ENCODE data around the gene HOXA1. TPM values are rescaled to one million over a fixed set of nuclear protein-coding genes. Genes with fewer than 3 reads are reported as not detected.

Gene HOXA1
- total RNA-seq, 1 donor from 2014 or later, result 0.77 TPM

DNA sequence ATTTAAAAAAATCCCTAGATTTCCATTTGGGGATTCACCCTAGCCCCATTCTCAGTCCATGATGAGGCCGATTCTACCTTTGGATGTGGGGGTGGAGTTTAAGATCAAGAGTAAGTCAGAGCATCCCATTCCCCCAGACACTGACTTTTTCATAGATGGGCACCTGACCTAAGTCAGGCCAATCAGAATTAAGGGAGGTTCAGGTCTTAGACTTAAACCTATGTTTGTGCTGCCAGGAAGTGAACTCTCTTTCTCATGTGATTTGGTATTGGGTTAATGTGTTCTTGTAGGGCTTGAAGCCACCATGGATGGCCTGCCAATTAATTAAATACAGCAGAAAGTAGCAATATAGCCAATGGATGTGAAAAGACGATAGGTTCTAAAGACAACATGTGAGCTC lies 30.1 kb downstream of the HOXA1 start:
- no peak for ATAC-seq
- TF ChIP-seq, protein P1, sequence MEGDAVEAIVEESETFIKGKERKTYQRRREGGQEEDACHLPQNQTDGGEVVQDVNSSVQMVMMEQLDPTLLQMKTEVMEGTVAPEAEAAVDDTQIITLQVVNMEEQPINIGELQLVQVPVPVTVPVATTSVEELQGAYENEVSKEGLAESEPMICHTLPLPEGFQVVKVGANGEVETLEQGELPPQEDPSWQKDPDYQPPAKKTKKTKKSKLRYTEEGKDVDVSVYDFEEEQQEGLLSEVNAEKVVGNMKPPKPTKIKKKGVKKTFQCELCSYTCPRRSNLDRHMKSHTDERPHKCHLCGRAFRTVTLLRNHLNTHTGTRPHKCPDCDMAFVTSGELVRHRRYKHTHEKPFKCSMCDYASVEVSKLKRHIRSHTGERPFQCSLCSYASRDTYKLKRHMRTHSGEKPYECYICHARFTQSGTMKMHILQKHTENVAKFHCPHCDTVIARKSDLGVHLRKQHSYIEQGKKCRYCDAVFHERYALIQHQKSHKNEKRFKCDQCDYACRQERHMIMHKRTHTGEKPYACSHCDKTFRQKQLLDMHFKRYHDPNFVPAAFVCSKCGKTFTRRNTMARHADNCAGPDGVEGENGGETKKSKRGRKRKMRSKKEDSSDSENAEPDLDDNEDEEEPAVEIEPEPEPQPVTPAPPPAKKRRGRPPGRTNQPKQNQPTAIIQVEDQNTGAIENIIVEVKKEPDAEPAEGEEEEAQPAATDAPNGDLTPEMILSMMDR (IDR thresholded peaks at IDR 0.05), result no peak

DNA sequence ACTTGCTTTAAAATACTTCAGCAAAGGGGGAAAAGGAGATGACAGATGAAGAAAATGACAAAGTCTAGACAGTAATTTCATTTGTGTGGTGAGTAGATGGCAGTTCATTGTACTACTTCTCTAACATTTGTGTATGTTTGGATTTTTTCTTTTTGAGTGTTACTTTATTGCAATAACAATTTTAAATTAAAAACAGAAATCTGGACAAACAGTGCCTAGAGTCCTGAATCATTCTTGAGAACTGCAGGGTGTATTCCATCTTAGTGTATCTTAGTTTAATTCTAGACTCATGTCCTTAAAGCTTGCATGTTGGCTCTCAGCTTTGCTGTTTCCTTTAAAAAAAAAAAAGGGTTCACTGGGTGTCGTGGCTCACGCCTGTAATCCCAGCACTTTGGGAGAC lies 31.1 kb downstream of the HOXA1 start:
- ATAC-seq, result no peak
- no peak overlapping the region for H3K27ac ChIP-seq
- DNase-seq, result no peak
- H3K4me1 ChIP-seq, result no peaks in the 10 kb centered on the region
- TF ChIP-seq, protein P1 (IDR thresholded peaks at IDR 0.05), result no peak
- intact Hi-C loops (cut with DNase I), result no loop called here
- no peak overlapping the region for H3K4me3 ChIP-seq
- no peaks in the 10 kb centered on the region for H3K9me3 ChIP-seq
- H3K36me3 ChIP-seq, result no peaks in the 10 kb centered on the region
- no peaks in the 10 kb centered on the region for H3K27me3 ChIP-seq (ENCODE audit: low read depth)

More for the DNA sequence above, 30.1 kb downstream of the HOXA1 start:
- Histone ChIP-seq H3K36me3 (no peaks in the 10 kb centered on the region), H3K4me3 (no peak overlapping the region), H3K27ac (no peak overlapping the region), H3K27me3 (ENCODE audit: low read depth) (no peaks in the 10 kb centered on the region), H3K4me1 (no peaks in the 10 kb centered on the region), H3K9me3 (no peaks in the 10 kb centered on the region)
- intact Hi-C loops (cut with DNase I), result no loop called here
- DNase-seq, result no peak

DNA sequence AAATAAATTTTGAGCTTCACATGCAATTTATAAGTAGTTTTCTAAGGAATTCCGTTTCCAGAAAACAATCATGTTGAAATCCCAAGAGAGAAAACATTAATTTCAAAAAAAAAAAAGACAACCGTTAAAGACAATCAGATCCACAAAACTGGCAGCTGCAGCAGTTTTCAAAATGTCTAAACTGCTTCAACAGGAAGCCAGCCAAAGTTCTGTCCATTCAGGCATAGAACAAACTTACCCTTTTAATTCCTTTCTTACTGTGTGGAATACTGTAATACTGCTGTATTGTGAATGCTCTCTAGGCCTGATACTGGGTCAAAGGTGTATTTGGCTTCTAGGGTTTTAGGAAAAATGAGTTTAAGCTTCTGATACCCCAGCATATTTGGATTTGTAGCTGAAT lies 31.6 kb downstream of the HOXA1 start:
- ATAC-seq, result no peak
- Histone ChIP-seq H3K27ac (no peak overlapping the region), H3K4me3 (no peak overlapping the region), H3K9me3 (no peaks in the 10 kb centered on the region), H3K36me3 (no peaks in the 10 kb centered on the region), H3K4me1 (no peaks in the 10 kb centered on the region), H3K27me3 (ENCODE audit: low read depth) (no peaks in the 10 kb centered on the region)
- DNase-seq, result no peak
- TF ChIP-seq, protein P1 (IDR thresholded peaks at IDR 0.05), result no peak
- intact Hi-C loops (cut with DNase I), result no loop called here

DNA sequence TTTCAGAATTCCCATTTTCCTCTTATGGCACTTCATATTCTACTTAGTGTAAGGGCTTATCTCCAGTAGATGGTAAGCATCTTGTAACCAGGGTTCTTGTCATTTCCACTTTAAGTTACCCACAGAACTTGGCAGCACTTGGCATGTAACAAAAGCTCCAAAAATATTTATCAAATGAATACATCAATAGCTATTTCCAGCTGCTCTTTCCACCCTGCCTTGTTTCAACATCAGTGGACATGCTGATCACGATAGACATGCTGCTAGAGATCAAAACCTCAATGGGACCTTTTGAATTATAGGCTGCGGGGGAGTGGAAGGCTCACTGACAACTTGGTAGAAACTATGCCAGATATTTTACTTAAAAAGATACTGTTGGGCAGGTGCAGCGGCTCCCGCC lies 32.9 kb downstream of the HOXA1 start:
- Histone ChIP-seq H3K4me1 (no peaks in the 10 kb centered on the region), H3K4me3 (no peak overlapping the region), H3K27me3 (ENCODE audit: low read depth) (no peaks in the 10 kb centered on the region), H3K9me3 (no peaks in the 10 kb centered on the region), H3K36me3 (no peaks in the 10 kb centered on the region), H3K27ac (no peak overlapping the region)
- ATAC-seq (no peak), DNase-seq (no peak)
- intact Hi-C loops (cut with DNase I), result no loop called here
- TF ChIP-seq, protein P1 (IDR thresholded peaks at IDR 0.05), result no peak

DNA sequence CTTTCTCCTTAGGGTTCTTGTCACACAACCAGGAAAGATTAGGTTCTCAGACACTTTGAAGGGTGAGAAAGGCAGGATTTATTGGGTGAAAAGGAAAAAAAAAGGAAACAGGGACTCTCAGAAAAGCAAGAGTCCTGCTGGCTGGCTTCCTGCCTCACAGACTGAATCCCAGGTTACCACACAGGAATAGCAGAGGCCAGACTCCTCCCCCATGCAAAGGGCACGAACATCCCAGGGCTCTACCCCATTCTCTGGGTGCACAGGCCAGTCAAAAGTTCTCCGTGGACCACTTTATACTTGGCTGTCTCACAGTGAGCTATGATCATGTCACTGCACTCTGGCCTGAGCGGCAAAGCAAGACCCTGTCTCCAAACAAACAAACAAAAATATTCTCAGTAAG lies 42.6 kb downstream of the HOXA1 start:
- H3K27me3 ChIP-seq (ENCODE audit: low read depth), result no peaks in the 10 kb centered on the region
- H3K9me3 ChIP-seq, result no peaks in the 10 kb centered on the region
- no peak overlapping the region for H3K27ac ChIP-seq
- no peak overlapping the region for H3K4me3 ChIP-seq
- TF ChIP-seq, protein P1 (IDR thresholded peaks at IDR 0.05), result no peak
- H3K36me3 ChIP-seq, result no peaks in the 10 kb centered on the region
- no peak for ATAC-seq
- intact Hi-C loops (cut with DNase I), result no loop called here
- no peaks in the 10 kb centered on the region for H3K4me1 ChIP-seq
- no peak for DNase-seq

DNA sequence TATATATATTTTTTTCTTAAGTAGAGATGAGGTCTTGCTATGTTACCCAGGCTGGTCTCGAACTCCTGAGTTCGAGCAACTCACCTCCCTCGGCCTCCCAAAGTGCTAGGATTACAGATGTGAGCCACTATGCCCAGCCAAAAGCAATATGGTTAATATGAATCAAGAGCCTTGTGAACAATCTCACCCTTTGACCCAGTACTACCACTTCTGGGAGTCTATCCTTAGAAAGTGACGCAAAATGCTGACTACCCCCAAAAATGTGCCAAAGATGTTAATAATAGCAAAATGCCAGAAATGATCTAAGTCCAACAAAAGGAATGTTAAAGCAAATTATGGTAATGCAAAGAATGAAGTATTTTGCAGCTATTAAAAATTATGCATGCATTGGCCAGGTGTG lies 44.3 kb downstream of the HOXA1 start:
- Histone ChIP-seq H3K4me1 (no peaks in the 10 kb centered on the region), H3K27me3 (ENCODE audit: low read depth) (no peaks in the 10 kb centered on the region), H3K9me3 (no peaks in the 10 kb centered on the region), H3K27ac (no peak overlapping the region), H3K36me3 (no peaks in the 10 kb centered on the region), H3K4me3 (no peak overlapping the region)
- TF ChIP-seq, protein P1 (IDR thresholded peaks at IDR 0.05), result no peak
- ATAC-seq (no peak), DNase-seq (no peak)
- intact Hi-C loops (cut with DNase I), result no loop called here
